SJSA1 (cell line): ENCODE measurements around the gene SUSD4. TPM values are rescaled to one million over a fixed set of nuclear protein-coding genes. Genes with fewer than 3 reads are reported as not detected.

Source experiments
- DNase-seq, 2 experiments: peaks; one replicate each; pipeline ENCODE4 v3.0.0-alpha.2; 2015 to 2020; ENCODE audit warnings: low spot score in 2 of 2, low read depth in 1 of 2
- H3K27ac ChIP-seq: fragments of 250-450 bp; sonication (Bioruptor Pico); 2 replicates; pipeline ENCODE4 v1.5.1; 2020; ENCODE audit warnings: mild to moderate bottlenecking, moderate library complexity
- H3K27me3 ChIP-seq: fragments of 250-450 bp; sonication (Bioruptor Pico); replicated peaks from 2 replicates; pipeline ENCODE4 v1.5.1; 2020; ENCODE audit warnings: mild to moderate bottlenecking, moderate library complexity
- H3K36me3 ChIP-seq: fragments of 250-450 bp; sonication (Bioruptor Pico); 2 replicates; pipeline ENCODE4 v1.5.1; 2020; ENCODE audit warnings: mild to moderate bottlenecking
- H3K4me1 ChIP-seq: fragments of 250-450 bp; sonication (Bioruptor Pico); replicated peaks from 2 replicates; pipeline ENCODE4 v1.6.1; 2021; ENCODE audit warnings: mild to moderate bottlenecking
- H3K4me3 ChIP-seq: fragments of 250-450 bp; sonication (Bioruptor Pico); 2 replicates; pipeline ENCODE4 v1.5.1; 2020; ENCODE audit warnings: mild to moderate bottlenecking
- H3K9me3 ChIP-seq: fragments of 250-450 bp; sonication (Bioruptor Pico); replicated peaks from 2 replicates; pipeline ENCODE4 v1.5.1; 2020; ENCODE audit warnings: mild to moderate bottlenecking
- total RNA-seq: library from RNA; depleted of rRNA; stranded (reverse); fragments of >200 nt; shearing (Covaris generic); gene quantifications from 2 replicates; pipeline ENCODE4 v1.2.3, GENCODE V29; 2014

Gene SUSD4
- total RNA-seq, 1 experiment from 2014 or later, result 0.74 TPM

GRCh38 chr1:223348439-223348838, 15.5 kb downstream of the SUSD4 start:
- no peaks in the 10 kb centered on the region for H3K4me1 ChIP-seq
- H3K36me3 ChIP-seq, result no peaks in the 10 kb centered on the region
- H3K27me3 ChIP-seq, result peaks cover 16% of the 10 kb centered on the region
- no peak overlapping the region for H3K4me3 ChIP-seq
- no peak overlapping the region for H3K27ac ChIP-seq
- no peak for DNase-seq
- peaks cover 2% of the 10 kb centered on the region; the same call in 1 of the 2 replicates for H3K9me3 ChIP-seq

- no peaks in the 10 kb centered on the region for H3K36me3 ChIP-seq
- no peaks in the 10 kb centered on the region for H3K4me1 ChIP-seq
- H3K27ac ChIP-seq, result no peak overlapping the region
- H3K27me3 ChIP-seq, result peaks cover 14% of the 10 kb centered on the region
- DNase-seq, result no peak
- peaks cover 2% of the 10 kb centered on the region; the same call in 1 of the 2 replicates for H3K9me3 ChIP-seq
- no peak overlapping the region for H3K4me3 ChIP-seq
These were observed 16.4 kb downstream of the SUSD4 start for GRCh38 chr1:223347583-223347982.

- no peak for DNase-seq
- Histone ChIP-seq H3K36me3 (no peaks in the 10 kb centered on the region), H3K27ac (no peak overlapping the region), H3K27me3 (peaks cover 4% of the 10 kb centered on the region), H3K4me3 (no peak overlapping the region), H3K9me3 (peaks cover 2% of the 10 kb centered on the region; the same call in 1 of the 2 replicates), H3K4me1 (no peaks in the 10 kb centered on the region)
These were observed 17.7 kb downstream of the SUSD4 start for GRCh38 chr1:223346311-223346710.

GRCh38 chr1:223345720-223346119, 18.3 kb downstream of the SUSD4 start:
- no peak overlapping the region for H3K4me3 ChIP-seq
- no peaks in the 10 kb centered on the region for H3K36me3 ChIP-seq
- peaks cover 2% of the 10 kb centered on the region; the same call in 1 of the 2 replicates for H3K9me3 ChIP-seq
- no peaks in the 10 kb centered on the region for H3K4me1 ChIP-seq
- H3K27ac ChIP-seq, result no peak overlapping the region
- no peak for DNase-seq
- H3K27me3 ChIP-seq, result peaks cover 3% of the 10 kb centered on the region

- H3K4me3 ChIP-seq, result no peak overlapping the region
- no peak overlapping the region for H3K27ac ChIP-seq
- H3K9me3 ChIP-seq, result peaks cover under 1% of the 10 kb centered on the region; the same call in 1 of the 2 replicates
- no peak for DNase-seq
- H3K27me3 ChIP-seq, result peaks cover 3% of the 10 kb centered on the region
- H3K36me3 ChIP-seq, result no peaks in the 10 kb centered on the region
- no peaks in the 10 kb centered on the region for H3K4me1 ChIP-seq
These were observed 19.5 kb downstream of the SUSD4 start for GRCh38 chr1:223344491-223344890.

- H3K4me1 ChIP-seq, result no peaks in the 10 kb centered on the region
- no peak overlapping the region for H3K27ac ChIP-seq
- DNase-seq, result no peak
- peaks cover 3% of the 10 kb centered on the region for H3K27me3 ChIP-seq
- no peak overlapping the region for H3K4me3 ChIP-seq
- no peaks in the 10 kb centered on the region for H3K36me3 ChIP-seq
- no peaks in the 10 kb centered on the region for H3K9me3 ChIP-seq
These were observed 20.3 kb downstream of the SUSD4 start for GRCh38 chr1:223343692-223344091.

GRCh38 chr1:223341121-223341520, 22.9 kb downstream of the SUSD4 start:
- no peaks in the 10 kb centered on the region for H3K9me3 ChIP-seq
- no peak overlapping the region for H3K27ac ChIP-seq
- H3K27me3 ChIP-seq, result peaks cover 3% of the 10 kb centered on the region; the same call in 1 of the 2 replicates
- H3K4me3 ChIP-seq, result no peak overlapping the region
- H3K4me1 ChIP-seq, result no peaks in the 10 kb centered on the region
- DNase-seq, result no peak
- H3K36me3 ChIP-seq, result no peaks in the 10 kb centered on the region

- no peaks in the 10 kb centered on the region for H3K36me3 ChIP-seq
- no peak for DNase-seq
- no peak overlapping the region for H3K4me3 ChIP-seq
- peaks cover 3% of the 10 kb centered on the region; the same call in 1 of the 2 replicates for H3K27me3 ChIP-seq
- no peaks in the 10 kb centered on the region for H3K4me1 ChIP-seq
- H3K9me3 ChIP-seq, result no peaks in the 10 kb centered on the region
- no peak overlapping the region for H3K27ac ChIP-seq
These were observed 23.3 kb downstream of the SUSD4 start for GRCh38 chr1:223340637-223341036.

- Histone ChIP-seq H3K4me1 (no peaks in the 10 kb centered on the region), H3K27me3 (peaks cover 3% of the 10 kb centered on the region), H3K9me3 (no peaks in the 10 kb centered on the region), H3K36me3 (no peaks in the 10 kb centered on the region), H3K4me3 (no peak overlapping the region), H3K27ac (no peak overlapping the region)
- DNase-seq, result no peak
These were observed 24.1 kb downstream of the SUSD4 start for GRCh38 chr1:223339861-223340260.

GRCh38 chr1:223338811-223339746, 24.9 kb downstream of the SUSD4 start:
- no peak for DNase-seq
- no peaks in the 10 kb centered on the region for H3K9me3 ChIP-seq
- peaks cover 3% of the 10 kb centered on the region for H3K27me3 ChIP-seq
- no peak overlapping the region for H3K27ac ChIP-seq
- no peaks in the 10 kb centered on the region for H3K36me3 ChIP-seq
- no peak overlapping the region for H3K4me3 ChIP-seq
- H3K4me1 ChIP-seq, result no peaks in the 10 kb centered on the region

- Histone ChIP-seq H3K4me1 (peaks cover 2% of the 10 kb centered on the region), H3K36me3 (no peaks in the 10 kb centered on the region), H3K27ac (no peak overlapping the region), H3K27me3 (peaks cover 2% of the 10 kb centered on the region), H3K9me3 (no peaks in the 10 kb centered on the region), H3K4me3 (no peak overlapping the region)
- DNase-seq, result no peak
These were observed 26.7 kb downstream of the SUSD4 start for GRCh38 chr1:223337174-223337869.

GRCh38 chr1:223334156-223334555, 29.8 kb downstream of the SUSD4 start:
- peaks cover 2% of the 10 kb centered on the region for H3K27me3 ChIP-seq
- no peak overlapping the region for H3K27ac ChIP-seq
- peaks cover 18% of the 10 kb centered on the region for H3K4me1 ChIP-seq
- no peak overlapping the region for H3K4me3 ChIP-seq
- no peaks in the 10 kb centered on the region for H3K9me3 ChIP-seq
- DNase-seq, result no peak
- no peaks in the 10 kb centered on the region for H3K36me3 ChIP-seq

- Histone ChIP-seq H3K4me3 (no peak overlapping the region), H3K27ac (no peak overlapping the region), H3K4me1 (peaks cover 18% of the 10 kb centered on the region), H3K9me3 (no peaks in the 10 kb centered on the region), H3K27me3 (peaks cover 2% of the 10 kb centered on the region), H3K36me3 (no peaks in the 10 kb centered on the region)
- DNase-seq, result no peak
These were observed 31.0 kb downstream of the SUSD4 start for GRCh38 chr1:223332997-223333396.

GRCh38 chr1:223331929-223332328, 32.0 kb downstream of the SUSD4 start:
- H3K4me1 ChIP-seq, result peaks cover 20% of the 10 kb centered on the region
- peak; percentile 54 to 67 for DNase-seq
- H3K27ac ChIP-seq, result no peak overlapping the region
- no peak overlapping the region for H3K4me3 ChIP-seq
- peaks cover 2% of the 10 kb centered on the region for H3K27me3 ChIP-seq
- no peaks in the 10 kb centered on the region for H3K36me3 ChIP-seq
- H3K9me3 ChIP-seq, result no peaks in the 10 kb centered on the region
